H1 (cell line): ENCODE results near the gene CDH15. TPM values are rescaled to one million over a fixed set of nuclear protein-coding genes. Genes with fewer than 3 reads are reported as not detected.

Experiments
- CBX8 ChIP-seq: fragments of 300-800, 300-1000 bp; sonication (generic); IDR thresholded peaks from 2 replicates; pipeline ENCODE4 v1.7.1; 2016; ENCODE audit warnings: low read depth, low read length, borderline replicate concordance
- CTCF ChIP-seq, 3 experiments: IDR thresholded peaks; 1 replicate in 2 of 3; 2 replicates in 1 of 3; pipeline versions ENCODE4 v1.5.1 to v1.6.1; 2011; ENCODE audit warnings: low read length in 3 of 3, mild to moderate bottlenecking in 3 of 3, inconsistent platforms in 2 of 3, low read depth in 1 of 3, moderate library complexity in 1 of 3; ENCODE audit not compliant: insufficient read depth in 1 of 3; ENCODE audit errors: control extremely low read depth in 1 of 3
- SIX5 ChIP-seq: IDR thresholded peaks from 2 replicates; pipeline ENCODE4 v1.6.1; 2011; ENCODE audit warnings: mild to moderate bottlenecking, low read depth, low read length
- SUZ12 ChIP-seq: fragments of 200-600 bp; sonication (generic); IDR thresholded peaks from 2 replicates; pipeline ENCODE4 v1.6.1; 2012; ENCODE audit warnings: mild to moderate bottlenecking, inconsistent platforms, low read length, moderate library complexity, mixed read lengths
- TCF12 ChIP-seq: IDR thresholded peaks from 2 replicates; pipeline ENCODE4 v1.6.1; 2011; ENCODE audit warnings: low read depth, mild to moderate bottlenecking, low read length
- polyA plus RNA-seq, 7 experiments: library from polyadenylated mRNA; depleted of rRNA in 3 of 7; stranded (reverse) in 5 of 7; unstranded in 2 of 7; fragments of >200 nt in 5 of 7; fragments of 200-250 nt in 2 of 7; gene quantifications; 1 replicate in 5 of 7; 2 replicates in 1 of 7; 4 replicates in 1 of 7; pipeline versions ENCODE4 v1.2.1 to v1.2.3, GENCODE V29; 2011 to 2013; ENCODE audit warnings: missing spikeins in 2 of 7, mixed read lengths in 2 of 7
- total RNA-seq: library from RNA; stranded (reverse); fragmentation: NEBNext Ultra II Directional; extraction: Animal tissue kit (Norgen Biotek cat#: 25700); gene quantifications from 2 replicates; pipeline ENCODE4 v1.2.1, GENCODE V29; 2021

CDH15 gene
- total and polyA plus RNA-seq, 2 of the 8 experiments (the other 6 are each of a cell fraction or from before 2014, with no cell fraction given) = 0.50 to 0.82 TPM

- TF ChIP-seq CTCF (IDR thresholded peaks at IDR 0.05; ENCODE audit: control extremely low read depth in 1 of 3, insufficient read depth in 1 of 3, low read depth in 1 of 3, low read length in 3 of 3) (no peak), SUZ12 (no peak), CBX8 (no peak), TCF12 (no peak), SIX5 (no peak)
Observed at GRCh38 chr16:89142474-89143195, 28.9 kb upstream of the CDH15 start (continued).
